Measurements from ENCODE around the gene DCP1A. TPM values are rescaled to one million over a fixed set of nuclear protein-coding genes. Genes with fewer than 3 reads are reported as not detected.
A peak's percentile ranks its signal among the peaks of the same experiment; 100 is the strongest.

Gene DCP1A
- total and polyA plus RNA-seq, 9 of the 15 experiments (the other 6 are each of a cell fraction or from before 2014, with no cell fraction given), result 6.6 to 33.7 (median 13.3) TPM

DNA sequence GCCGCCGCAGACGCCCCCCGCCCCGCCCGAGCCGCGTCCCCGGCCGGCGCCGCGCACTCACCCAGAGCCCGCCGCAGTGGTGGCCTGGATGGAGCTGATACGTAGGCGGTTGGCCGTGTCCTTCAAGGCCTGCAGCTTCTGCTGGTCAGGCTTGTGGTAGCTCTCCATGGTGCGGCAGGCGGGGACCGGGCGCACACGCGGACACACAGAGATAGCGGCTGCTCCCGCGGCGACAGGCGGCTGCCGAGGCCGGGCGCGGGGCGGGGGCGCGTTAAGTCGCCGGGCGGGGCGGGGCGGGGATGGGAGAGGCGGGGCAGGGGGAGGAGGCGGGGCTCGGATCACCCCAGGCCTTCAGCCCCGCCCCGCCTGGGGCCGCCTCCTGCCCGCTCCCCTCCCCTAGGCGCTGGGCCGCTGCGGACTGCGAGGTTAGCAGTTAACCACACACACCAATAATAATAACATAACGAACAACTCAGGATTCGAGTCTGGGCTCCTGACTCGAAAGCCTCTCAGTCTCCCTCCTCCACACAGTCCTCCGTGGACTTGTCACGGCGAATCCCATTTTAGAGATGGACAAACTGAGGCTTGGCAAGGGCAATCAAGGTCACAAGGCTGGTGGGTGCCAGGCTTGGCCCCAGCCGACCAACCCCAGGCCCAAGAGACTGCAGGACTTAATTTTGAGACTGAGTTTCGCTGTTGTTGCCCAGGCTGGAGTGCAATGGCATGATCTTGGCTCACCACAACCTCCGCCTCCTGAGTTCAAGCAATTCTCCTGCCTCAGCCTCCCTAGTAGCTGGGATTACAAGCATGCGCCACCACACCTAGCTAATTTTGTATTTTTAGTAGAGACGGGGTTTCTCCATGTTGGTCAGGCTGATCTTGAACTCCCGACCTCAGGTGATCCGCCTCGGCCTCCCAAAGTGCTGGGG lies 91.3 kb downstream of the DCP1A start, which contains the start of gene TKT (continued):
- TF ChIP-seq RBBP5 (IDR thresholded peaks at IDR 0.05; ENCODE audit: borderline replicate concordance, insufficient read depth, low read length, poor library complexity, severe bottlenecking) (peak; percentile 35), USF1 (CRISPR knock-in tag; IDR thresholded peaks at IDR 0.05) (no peak), XRCC5 (IDR thresholded peaks at IDR 0.05; ENCODE audit: low read depth, low read length) (0 out of 2 replicates have a peak, but pooled peaks have one; percentile 26), ZNF586 (CRISPR knock-in tag; conservative IDR thresholded peaks at IDR 0.05) (no peak), PHTF2 (CRISPR knock-in tag; IDR thresholded peaks at IDR 0.05) (no peak), ESRRA (IDR thresholded peaks at IDR 0.05; ENCODE audit: borderline replicate concordance, low read depth) (peak; percentile 100), ZNF766 (CRISPR knock-in tag; conservative IDR thresholded peaks at IDR 0.05) (peak; percentile 46; the same call in 1 of the 2 replicates), HMG20B (CRISPR knock-in tag; IDR thresholded peaks at IDR 0.05) (no peak), FOSL1 (tag; conservative IDR thresholded peaks at IDR 0.05) (0 out of 2 replicates have a peak, but pooled peaks have one; percentile 12), RBM25 (IDR thresholded peaks at IDR 0.05; ENCODE audit: low read depth, low read length, severe bottlenecking) (peak; percentile 97), RBM14 (IDR thresholded peaks at IDR 0.05; ENCODE audit: borderline replicate concordance, insufficient read depth, low read depth, low read length) (no peak), RCOR1 (IDR thresholded peaks at IDR 0.05; ENCODE audit: borderline replicate concordance in 1 of 2, low read depth in 2 of 2, low read length in 2 of 2) (peak; percentile 73 to 94)
- TF ChIP-seq, protein P1, sequence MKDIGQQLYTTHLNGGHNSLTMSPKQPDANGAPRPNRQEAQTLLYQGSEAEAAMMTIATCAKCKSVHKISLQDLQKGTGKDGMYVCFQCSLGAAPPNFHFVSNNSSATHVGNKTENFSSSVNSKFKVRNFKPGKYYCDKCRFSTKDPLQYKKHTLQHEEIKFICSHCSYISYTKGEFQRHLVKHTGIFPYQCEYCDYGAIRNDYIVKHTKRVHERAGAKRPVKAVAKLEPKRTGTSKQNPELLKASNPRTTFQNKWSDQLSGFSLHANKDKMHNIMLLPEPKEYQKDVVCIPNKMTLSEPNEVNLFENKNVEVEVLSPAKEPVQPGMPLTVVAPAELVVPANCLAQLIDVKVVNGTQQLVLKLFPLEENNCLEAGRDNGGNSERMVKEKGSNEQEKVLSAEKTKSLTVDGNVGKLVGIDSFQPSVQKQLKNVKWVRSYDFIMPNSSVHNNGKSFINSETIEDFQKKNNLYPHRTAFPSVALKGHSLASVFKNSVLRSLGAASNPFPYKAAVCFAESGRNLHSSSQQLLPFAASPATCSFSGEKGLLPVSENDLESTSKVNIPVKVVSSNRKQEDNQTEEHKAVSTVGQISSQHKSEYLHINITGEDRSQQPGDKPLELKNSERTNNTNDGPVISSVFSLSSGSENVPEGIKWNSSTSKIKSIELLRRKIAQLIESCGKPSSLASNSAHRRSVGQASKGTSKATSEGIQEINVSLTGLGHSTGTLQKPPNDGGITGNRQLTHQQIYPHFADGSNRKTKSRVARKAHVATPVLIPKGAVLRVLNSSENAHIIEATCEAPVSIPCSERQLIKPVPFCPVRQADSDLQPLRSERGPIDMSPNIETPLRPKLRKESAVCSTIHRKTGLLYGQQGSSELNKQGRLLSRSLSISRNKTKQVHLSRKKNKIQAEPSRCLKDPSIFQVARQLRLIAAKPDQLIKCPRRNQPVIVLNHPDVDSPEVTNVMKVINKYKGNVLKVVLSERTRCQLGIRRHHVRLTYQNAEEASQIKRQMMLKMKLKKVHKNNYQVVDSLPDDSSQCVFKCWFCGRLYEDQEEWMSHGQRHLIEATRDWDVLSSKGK (CRISPR knock-in tag; IDR thresholded peaks at IDR 0.05), result no peak
- TF ChIP-seq, protein P2, sequence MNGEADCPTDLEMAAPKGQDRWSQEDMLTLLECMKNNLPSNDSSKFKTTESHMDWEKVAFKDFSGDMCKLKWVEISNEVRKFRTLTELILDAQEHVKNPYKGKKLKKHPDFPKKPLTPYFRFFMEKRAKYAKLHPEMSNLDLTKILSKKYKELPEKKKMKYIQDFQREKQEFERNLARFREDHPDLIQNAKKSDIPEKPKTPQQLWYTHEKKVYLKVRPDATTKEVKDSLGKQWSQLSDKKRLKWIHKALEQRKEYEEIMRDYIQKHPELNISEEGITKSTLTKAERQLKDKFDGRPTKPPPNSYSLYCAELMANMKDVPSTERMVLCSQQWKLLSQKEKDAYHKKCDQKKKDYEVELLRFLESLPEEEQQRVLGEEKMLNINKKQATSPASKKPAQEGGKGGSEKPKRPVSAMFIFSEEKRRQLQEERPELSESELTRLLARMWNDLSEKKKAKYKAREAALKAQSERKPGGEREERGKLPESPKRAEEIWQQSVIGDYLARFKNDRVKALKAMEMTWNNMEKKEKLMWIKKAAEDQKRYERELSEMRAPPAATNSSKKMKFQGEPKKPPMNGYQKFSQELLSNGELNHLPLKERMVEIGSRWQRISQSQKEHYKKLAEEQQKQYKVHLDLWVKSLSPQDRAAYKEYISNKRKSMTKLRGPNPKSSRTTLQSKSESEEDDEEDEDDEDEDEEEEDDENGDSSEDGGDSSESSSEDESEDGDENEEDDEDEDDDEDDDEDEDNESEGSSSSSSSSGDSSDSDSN (IDR thresholded peaks at IDR 0.05; ENCODE audit: borderline replicate concordance in 1 of 2, low read depth in 2 of 2, low read length in 2 of 2), result peak; percentile 9 to 89; a peak in 2 of 4 replicates
- TF ChIP-seq, protein P3, sequence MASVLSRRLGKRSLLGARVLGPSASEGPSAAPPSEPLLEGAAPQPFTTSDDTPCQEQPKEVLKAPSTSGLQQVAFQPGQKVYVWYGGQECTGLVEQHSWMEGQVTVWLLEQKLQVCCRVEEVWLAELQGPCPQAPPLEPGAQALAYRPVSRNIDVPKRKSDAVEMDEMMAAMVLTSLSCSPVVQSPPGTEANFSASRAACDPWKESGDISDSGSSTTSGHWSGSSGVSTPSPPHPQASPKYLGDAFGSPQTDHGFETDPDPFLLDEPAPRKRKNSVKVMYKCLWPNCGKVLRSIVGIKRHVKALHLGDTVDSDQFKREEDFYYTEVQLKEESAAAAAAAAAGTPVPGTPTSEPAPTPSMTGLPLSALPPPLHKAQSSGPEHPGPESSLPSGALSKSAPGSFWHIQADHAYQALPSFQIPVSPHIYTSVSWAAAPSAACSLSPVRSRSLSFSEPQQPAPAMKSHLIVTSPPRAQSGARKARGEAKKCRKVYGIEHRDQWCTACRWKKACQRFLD (CRISPR knock-in tag; IDR thresholded peaks at IDR 0.05), result no peak

All from K562 (cell line).